ENCODE results near the gene PAX7. TPM values are rescaled to one million over a fixed set of nuclear protein-coding genes. Genes with fewer than 3 reads are reported as not detected.

Gene PAX7
- total and polyA plus RNA-seq, 2 donors (not counting 3 experiments of a cell fraction or from before 2014, with no cell fraction given), result not detected

DNA sequence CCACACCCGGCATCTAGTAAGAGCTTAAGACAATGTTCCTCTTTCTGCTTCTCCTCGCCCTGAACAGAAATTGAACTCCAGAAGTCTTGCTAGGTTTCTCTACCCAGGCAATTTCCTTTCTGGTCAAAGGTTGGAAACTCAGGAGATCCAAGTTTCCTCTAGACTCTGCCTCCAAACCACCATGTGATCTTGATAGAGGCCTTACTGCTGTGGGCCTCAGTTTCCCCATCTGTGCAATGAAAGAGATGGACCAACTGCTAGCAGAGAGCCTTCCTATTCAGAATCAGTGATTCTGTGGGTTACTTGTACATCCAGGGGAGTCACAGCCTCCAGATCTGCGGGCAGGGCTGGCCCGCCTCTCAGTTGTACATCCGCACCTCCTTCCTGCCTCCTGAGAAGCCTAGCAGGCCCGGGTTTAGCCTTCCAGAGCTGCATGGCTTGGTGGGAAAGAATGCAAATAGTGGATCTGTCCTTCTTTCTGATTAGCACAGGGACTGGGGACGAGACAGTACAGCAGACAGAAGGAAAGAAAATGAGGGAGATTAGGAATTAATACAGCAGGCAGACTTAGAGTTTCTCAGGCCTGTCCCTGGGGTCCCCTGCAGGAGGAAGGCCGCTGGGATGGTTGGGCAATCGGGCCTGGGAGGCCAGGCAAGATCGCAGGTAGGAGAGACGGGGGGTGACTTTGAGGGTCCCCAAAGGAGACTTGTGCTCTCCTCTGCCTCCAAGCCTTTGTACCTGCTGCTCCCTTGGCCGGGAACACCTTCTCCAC, 83.9 kb downstream of the PAX7 start:
- no peak overlapping the region for H2AFZ ChIP-seq (ENCODE audit: low read depth, low read length)
- no peaks in the 10 kb centered on the region for H3K9me1 ChIP-seq (replicated peaks; ENCODE audit: control insufficient read depth, extremely low read depth, insufficient read depth, low read length)
- intact Hi-C loops (cut with micrococcal nuclease) (no loop called here), dilution Hi-C loops (cut with MboI; ENCODE audit: extremely low pct_ligation_motif_present, low sequenced_read_pairs) (no loop called here)
- H3K79me2 ChIP-seq (ENCODE audit: control insufficient read depth, insufficient read depth, low read length), result no peaks in the 10 kb centered on the region
- ChIA-PET POLR2A (no interaction called here), CTCF (interaction anchor here (1.5 kb wide), 1 partner anchor 117 kb away, joined by 4 read pairs; no protein-coding TSS in a partner anchor)
- no peaks in the 10 kb centered on the region for H3K36me3 ChIP-seq (ENCODE audit: control insufficient read depth in 2 of 2, extremely low read depth in 1 of 2, insufficient read depth in 2 of 2, low read length in 2 of 2)
- peaks cover 18 to 23% of the 10 kb centered on the region in 2 experiments for H3K27me3 ChIP-seq (ENCODE audit: control insufficient read depth in 2 of 2, insufficient read depth in 2 of 2, low read length in 2 of 2)
- no peak overlapping the region for H3K9ac ChIP-seq (replicated peaks; ENCODE audit: extremely low read depth, insufficient read depth, low read length)
- H3K27ac ChIP-seq (ENCODE audit: insufficient read depth, low read depth, low read length), result no peak overlapping the region
- no peaks in the 10 kb centered on the region for H3K4me1 ChIP-seq (ENCODE audit: control insufficient read depth, extremely low read depth, insufficient read depth, low read length)
- no peak for TF ChIP-seq POLR2AphosphoS5 (IDR thresholded peaks at IDR 0.05; ENCODE audit: insufficient read depth, low read depth, low read length)
- TF ChIP-seq, protein P1, sequence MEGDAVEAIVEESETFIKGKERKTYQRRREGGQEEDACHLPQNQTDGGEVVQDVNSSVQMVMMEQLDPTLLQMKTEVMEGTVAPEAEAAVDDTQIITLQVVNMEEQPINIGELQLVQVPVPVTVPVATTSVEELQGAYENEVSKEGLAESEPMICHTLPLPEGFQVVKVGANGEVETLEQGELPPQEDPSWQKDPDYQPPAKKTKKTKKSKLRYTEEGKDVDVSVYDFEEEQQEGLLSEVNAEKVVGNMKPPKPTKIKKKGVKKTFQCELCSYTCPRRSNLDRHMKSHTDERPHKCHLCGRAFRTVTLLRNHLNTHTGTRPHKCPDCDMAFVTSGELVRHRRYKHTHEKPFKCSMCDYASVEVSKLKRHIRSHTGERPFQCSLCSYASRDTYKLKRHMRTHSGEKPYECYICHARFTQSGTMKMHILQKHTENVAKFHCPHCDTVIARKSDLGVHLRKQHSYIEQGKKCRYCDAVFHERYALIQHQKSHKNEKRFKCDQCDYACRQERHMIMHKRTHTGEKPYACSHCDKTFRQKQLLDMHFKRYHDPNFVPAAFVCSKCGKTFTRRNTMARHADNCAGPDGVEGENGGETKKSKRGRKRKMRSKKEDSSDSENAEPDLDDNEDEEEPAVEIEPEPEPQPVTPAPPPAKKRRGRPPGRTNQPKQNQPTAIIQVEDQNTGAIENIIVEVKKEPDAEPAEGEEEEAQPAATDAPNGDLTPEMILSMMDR (IDR thresholded peaks at IDR 0.05; ENCODE audit: extremely low read depth in 1 of 2, insufficient read depth in 1 of 2, low read depth in 1 of 2, low read length in 2 of 2), result no peak
- no peak for TF ChIP-seq POLR2A (IDR thresholded peaks at IDR 0.05; ENCODE audit: low read depth, low read length)
- TF ChIP-seq MYC (IDR thresholded peaks at IDR 0.05; ENCODE audit: low read depth, low read length), result no peak
- TF ChIP-seq EZH2 (IDR thresholded peaks at IDR 0.05; ENCODE audit: borderline replicate concordance, low read depth, low read length, severe bottlenecking), result no peak
- TF ChIP-seq GATA2 (IDR thresholded peaks at IDR 0.05; ENCODE audit: insufficient read depth, insufficient read length, low read depth, low read length), result no peak
- TF ChIP-seq JUN (IDR thresholded peaks at IDR 0.05; ENCODE audit: borderline replicate concordance, insufficient read depth, insufficient read length, low read depth), result no peak
- TF ChIP-seq FOS (IDR thresholded peaks at IDR 0.05; ENCODE audit: borderline replicate concordance, insufficient read depth, low read length), result no peak
- TF ChIP-seq, protein P2, sequence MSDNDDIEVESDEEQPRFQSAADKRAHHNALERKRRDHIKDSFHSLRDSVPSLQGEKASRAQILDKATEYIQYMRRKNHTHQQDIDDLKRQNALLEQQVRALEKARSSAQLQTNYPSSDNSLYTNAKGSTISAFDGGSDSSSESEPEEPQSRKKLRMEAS (IDR thresholded peaks at IDR 0.05; ENCODE audit: insufficient read depth, insufficient read length), result no peak
- no TSS peak for BruUV-seq (replicated peaks)
- H3K4me2 ChIP-seq (ENCODE audit: insufficient read depth, low read length), result no peak overlapping the region
- no peak overlapping the region for H3K4me3 ChIP-seq (replicated peaks in 1 of 3; ENCODE audit: insufficient read depth in 1 of 3, low read depth in 1 of 3, low read length in 3 of 3)
- no peaks in the 10 kb centered on the region for H4K20me1 ChIP-seq (replicated peaks; ENCODE audit: control insufficient read depth, extremely low read depth, insufficient read depth, low read length)
- no peak for DNase-seq (ENCODE audit: low read depth, low spot score)
- FAIRE-seq, result no peak
- H3K9me3 ChIP-seq (replicated peaks; ENCODE audit: control insufficient read depth, insufficient read depth, low read length), result no peaks in the 10 kb centered on the region
